GM18907 (cell line): ENCODE measurements around the gene IMMT.

Experiments used
- ATAC-seq: cut with Tn5 transposase; IDR thresholded peaks from one replicate; pipeline ENCODE4 v1.9.1; 2021; ENCODE audit warnings: mild to moderate bottlenecking, moderate library complexity; ENCODE audit not compliant: unreplicated experiment

The IMMT gene

GRCh38 chr2:86094229-86094628 is 101.0 kb downstream of the IMMT start:
- no peak for ATAC-seq
